CD4-positive, alpha-beta T cell (primary cell): ENCODE results near the gene TBRG1. TPM values are rescaled to one million over a fixed set of nuclear protein-coding genes. Genes with fewer than 3 reads are reported as not detected.

Experiments used
- ATAC-seq: fragments of 200-7000 bp; cut with Tn5 transposase; one replicate; pipeline ENCODE4 v1.10.0; 2022; ENCODE audit warnings: mild to moderate bottlenecking; ENCODE audit not compliant: poor library complexity
- CTCF ChIA-PET: fragments of 350-600 bp; sonication (Branson Sonifier 250); formaldehyde crosslinking; loops from one replicate; lab custom pipeline; 2021; ENCODE audit warnings: antibody characterized with exemption, inconsistent platforms; lab: Charles Lee
- POLR2A ChIA-PET: fragments of 350-600 bp; sonication (Branson Sonifier 250); formaldehyde crosslinking; loops from one replicate; lab custom pipeline; 2021; ENCODE audit warnings: antibody characterized with exemption, inconsistent platforms; lab: Charles Lee
- DNase-seq, 14 experiments: peaks; one replicate each; pipeline ENCODE4 v3.0.0-alpha.2; 2013 to 2020; ENCODE audit warnings: mixed read lengths in 2 of 14
- H3K27ac ChIP-seq, 2 donors: one replicate each; pipeline versions ENCODE4 v1.5.1 to v1.7.0; 2013; ENCODE audit warnings: low read length in 2 of 2, low read depth in 1 of 2, mild to moderate bottlenecking in 1 of 2
- H3K27me3 ChIP-seq, 2 experiments: 1 replicate in 1 of 2; 2 replicates in 1 of 2; pipeline versions ENCODE4 v1.6.1 to v1.7.0; 2013; ENCODE audit warnings: low read length in 2 of 2, control low read depth in 1 of 2, mild to moderate bottlenecking in 1 of 2, moderate library complexity in 1 of 2; ENCODE audit not compliant: insufficient read depth in 2 of 2, control insufficient read depth in 1 of 2
- H3K36me3 ChIP-seq: one replicate; pipeline ENCODE4 v1.6.1; 2013; ENCODE audit warnings: low read length, control low read depth; ENCODE audit not compliant: insufficient read depth
- H3K4me1 ChIP-seq: one replicate; pipeline ENCODE4 v1.6.1; 2013; ENCODE audit warnings: low read length, control low read depth; ENCODE audit not compliant: insufficient read depth
- H3K4me3 ChIP-seq: one replicate; pipeline ENCODE4 v1.5.1; 2013; ENCODE audit warnings: mild to moderate bottlenecking, low read length, moderate library complexity
- H3K9me3 ChIP-seq, 2 experiments: 1 replicate in 1 of 2; 2 replicates in 1 of 2; pipeline versions ENCODE4 v1.6.1 to v1.7.0; 2013; ENCODE audit warnings: low read length in 2 of 2, mild to moderate bottlenecking in 2 of 2, control low read depth in 1 of 2, moderate library complexity in 1 of 2; ENCODE audit not compliant: control insufficient read depth in 1 of 2, insufficient read depth in 1 of 2
- H3K27ac Mint-ChIP-seq: one replicate; pipeline ENCODE4 v1.8.0; 2020; ENCODE audit warnings: mixed read lengths
- H3K27me3 Mint-ChIP-seq: one replicate; pipeline ENCODE4 v1.8.0; 2021; ENCODE audit warnings: mixed read lengths
- H3K36me3 Mint-ChIP-seq: one replicate; pipeline ENCODE4 v1.8.0; 2021; ENCODE audit warnings: low read depth, mixed read lengths
- H3K4me1 Mint-ChIP-seq: one replicate; pipeline ENCODE4 v1.8.0; 2021; ENCODE audit warnings: low read depth, mixed read lengths
- H3K4me3 Mint-ChIP-seq: one replicate; pipeline ENCODE4 v1.8.0; 2020; ENCODE audit warnings: mild to moderate bottlenecking, mixed read lengths
- H3K9me3 Mint-ChIP-seq: one replicate; pipeline ENCODE4 v1.8.0; 2020; ENCODE audit warnings: mixed read lengths
- CTCF ChIP-seq: fragments of 200-600 bp; IDR thresholded peaks from one replicate; pipeline ENCODE4 v1.8.0; 2022; ENCODE audit warnings: antibody characterized with exemption, mild to moderate bottlenecking
- intact Hi-C, 2 experiments: fragments of 100-400 bp; cut with DNase I in 1 of 2; cut with micrococcal nuclease in 1 of 2; formaldehyde crosslinking; loops; one replicate each; pipeline versions ENCODE4 v1.15.1 to v1.9.0; 2023 to 2025; cut with DNase I, micrococcal nuclease
- total RNA-seq, 174 experiments: library from RNA in 2 of 174; stranded (reverse) in 2 of 174; gene quantifications; one replicate each; pipeline ENCODE4 v1.2.3 and lab custom pipeline; 2021 to 2026

TBRG1 gene
- total RNA-seq, 2 experiments from 2014 or later, result 62.4 to 65.9 TPM

GRCh38 chr11:124629961-124630360 lies 7.3 kb downstream of the TBRG1 start:
- Mint-ChIP-seq H3K27ac (no peak overlapping the region), H3K4me3 (no peak overlapping the region), H3K27me3 (no peaks in the 10 kb centered on the region), H3K4me1 (peaks cover 22% of the 10 kb centered on the region), H3K9me3 (no peaks in the 10 kb centered on the region), H3K36me3 (peaks cover 88% of the 10 kb centered on the region)
- ATAC-seq (no peak), DNase-seq (no peak)
- no peak overlapping the region for H3K27ac ChIP-seq
- H3K27me3 ChIP-seq, result no peaks in the 10 kb centered on the region
- peaks cover 86% of the 10 kb centered on the region for H3K36me3 ChIP-seq
- H3K9me3 ChIP-seq, result no peaks in the 10 kb centered on the region
- CTCF ChIA-PET, result no interaction called here
- H3K4me3 ChIP-seq, result no peak overlapping the region
- peaks cover 5% of the 10 kb centered on the region for H3K4me1 ChIP-seq
- no peak for TF ChIP-seq CTCF
- POLR2A ChIA-PET, result no interaction called here
- intact Hi-C loops, result loop anchor here in 1 of 2 experiments (5.0 to 10.0 kb wide), 2 partner anchors 1272 to 1435 kb away; partner anchors contain the start of genes CDON, DDX25 and PUS3

- CTCF ChIA-PET, result no interaction called here
Measured at GRCh38 chr11:124633355-124633754, 10.7 kb downstream of the TBRG1 start.

GRCh38 chr11:124635932-124636331 lies 13.3 kb downstream of the TBRG1 start:
- peaks cover 74% of the 10 kb centered on the region for H3K36me3 Mint-ChIP-seq
- no peak overlapping the region for H3K4me3 Mint-ChIP-seq
- no peak for TF ChIP-seq CTCF

More at GRCh38 chr11:124633355-124633754, 10.7 kb downstream of the TBRG1 start:
- Histone ChIP-seq H3K4me3 (no peak overlapping the region), H3K9me3 (no peaks in the 10 kb centered on the region), H3K36me3 (peaks cover 74% of the 10 kb centered on the region), H3K27me3 (no peaks in the 10 kb centered on the region), H3K4me1 (no peaks in the 10 kb centered on the region), H3K27ac (no peak overlapping the region)
- Mint-ChIP-seq H3K4me1 (no peaks in the 10 kb centered on the region), H3K9me3 (no peaks in the 10 kb centered on the region), H3K36me3 (peaks cover 89% of the 10 kb centered on the region), H3K27ac (no peak overlapping the region), H3K4me3 (no peak overlapping the region), H3K27me3 (no peaks in the 10 kb centered on the region)
- intact Hi-C loops, result no loop called here
- DNase-seq (no peak), ATAC-seq (no peak)
- POLR2A ChIA-PET, result no interaction called here
- TF ChIP-seq CTCF, result no peak

More at GRCh38 chr11:124635932-124636331, 13.3 kb downstream of the TBRG1 start:
- Histone ChIP-seq H3K4me3 (no peak overlapping the region), H3K27me3 (no peaks in the 10 kb centered on the region), H3K4me1 (no peaks in the 10 kb centered on the region), H3K36me3 (peaks cover 60% of the 10 kb centered on the region), H3K9me3 (no peaks in the 10 kb centered on the region), H3K27ac (no peak overlapping the region)
- H3K9me3 Mint-ChIP-seq, result no peaks in the 10 kb centered on the region
- CTCF ChIA-PET, result no interaction called here
- no peaks in the 10 kb centered on the region for H3K4me1 Mint-ChIP-seq
- POLR2A ChIA-PET, result interaction anchor here (0.7 kb wide), 1 partner anchor 471 kb away, joined by 3 read pairs; no protein-coding TSS in a partner anchor
- DNase-seq, result no peak
- no peak for ATAC-seq
- intact Hi-C loops, result no loop called here
- no peaks in the 10 kb centered on the region for H3K27me3 Mint-ChIP-seq
- H3K27ac Mint-ChIP-seq, result no peak overlapping the region
